ENCODE measurements around the gene WDR77. TPM values are rescaled to one million over a fixed set of nuclear protein-coding genes. Genes with fewer than 3 reads are reported as not detected.
A peak's percentile ranks its signal among the peaks of the same experiment; 100 is the strongest.

WDR77 gene
- total and polyA plus RNA-seq, 9 of the 15 experiments (the other 6 are each of a cell fraction or from before 2014, with no cell fraction given) = 20.6 to 160 (median 75.3) TPM

DNA sequence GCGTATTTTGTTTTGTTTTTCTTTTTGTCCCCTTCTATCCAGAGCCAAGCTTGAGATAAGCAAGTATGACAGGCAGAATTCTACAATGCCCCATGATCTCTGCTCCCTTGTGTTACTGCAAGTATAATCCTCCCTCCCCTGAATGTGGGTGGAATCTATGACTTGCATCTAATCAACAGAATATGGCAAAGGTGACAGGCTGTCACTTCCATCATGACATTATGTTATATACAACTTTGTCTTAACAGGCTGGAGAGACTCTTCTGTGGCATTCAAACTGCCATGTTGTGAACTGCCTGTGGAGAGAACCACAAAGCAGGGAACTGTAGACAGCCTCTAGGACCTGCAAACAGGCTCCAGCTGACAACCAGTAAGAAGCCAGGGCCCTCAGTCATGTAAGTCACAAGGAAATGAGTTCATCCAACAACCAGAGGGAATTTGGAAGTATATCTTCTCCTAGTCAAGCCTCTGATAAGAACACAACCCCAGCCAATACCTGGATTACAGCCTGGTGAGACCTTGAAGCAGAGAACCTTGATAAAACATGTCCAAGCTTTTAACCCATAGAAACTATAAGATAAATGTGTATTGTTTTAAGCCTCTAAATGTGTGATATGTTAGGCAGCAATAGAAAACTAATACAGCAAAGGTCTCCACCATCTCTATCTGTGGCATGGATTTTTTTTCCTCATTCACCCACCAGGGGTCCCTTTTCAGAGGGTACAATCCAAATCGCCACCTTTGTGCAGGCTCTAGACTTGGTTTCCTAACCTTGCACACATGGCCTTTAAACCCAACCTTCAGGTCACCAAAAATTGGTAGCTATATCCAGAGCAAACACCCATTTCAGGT is 19.0 kb upstream of the WDR77 start (continued):
- TF ChIP-seq JUNB (CRISPR knock-in tag; conservative IDR thresholded peaks at IDR 0.05) (no peak; the same call in 1 of the 2 replicates), ZNF347 (CRISPR knock-in tag; IDR thresholded peaks at IDR 0.05; ENCODE audit: low read depth) (no peak), ZFPM2 (CRISPR knock-in tag; IDR thresholded peaks at IDR 0.05) (no peak), HMGN3 (IDR thresholded peaks at IDR 0.05; ENCODE audit: borderline replicate concordance, extremely low read depth, insufficient read length, low read depth, low read length) (no peak), ZNF77 (CRISPR knock-in tag; IDR thresholded peaks at IDR 0.05) (no peak), ZNF644 (tag; IDR thresholded peaks at IDR 0.05; ENCODE audit: low read depth) (0 out of 2 replicates have a peak, but pooled peaks have one; percentile 26), FOSL1 (tag; conservative IDR thresholded peaks at IDR 0.05) (peak; percentile 74), CXXC5 (CRISPR knock-in tag; IDR thresholded peaks at IDR 0.05) (no peak), ID3 (CRISPR knock-in tag; IDR thresholded peaks at IDR 0.05) (no peak), ID3 (tag; IDR thresholded peaks at IDR 0.05) (no peak; the same call in 1 of the 2 replicates), ZNF436 (CRISPR knock-in tag; IDR thresholded peaks at IDR 0.05) (no peak), KAT7 (CRISPR knock-in tag; IDR thresholded peaks at IDR 0.05; ENCODE audit: borderline replicate concordance) (no peak), ESRRB (CRISPR knock-in tag; IDR thresholded peaks at IDR 0.05; ENCODE audit: borderline replicate concordance) (no peak), SMAD3 (CRISPR knock-in tag; conservative IDR thresholded peaks at IDR 0.05) (no peak), TAF1 (IDR thresholded peaks at IDR 0.05; ENCODE audit: control insufficient read depth, extremely low read depth, insufficient read depth, low read length, severe bottlenecking) (no peak), NR4A1 (CRISPR knock-in tag; IDR thresholded peaks at IDR 0.05) (no peak), NR4A1 (tag; IDR thresholded peaks at IDR 0.05) (no peak), ATF4 (CRISPR knock-in tag; IDR thresholded peaks at IDR 0.05) (0 out of 2 replicates have a peak, but pooled peaks have one; percentile 23), NFE2 (IDR thresholded peaks at IDR 0.05; ENCODE audit: low read depth) (peak; percentile 71), USF2 (CRISPR knock-in tag; IDR thresholded peaks at IDR 0.05) (no peak), SIN3A (IDR thresholded peaks at IDR 0.05; ENCODE audit: borderline replicate concordance in 2 of 2, control insufficient read depth in 1 of 2, low read depth in 2 of 2, low read length in 2 of 2) (no peak)
- TF ChIP-seq, protein P1, sequence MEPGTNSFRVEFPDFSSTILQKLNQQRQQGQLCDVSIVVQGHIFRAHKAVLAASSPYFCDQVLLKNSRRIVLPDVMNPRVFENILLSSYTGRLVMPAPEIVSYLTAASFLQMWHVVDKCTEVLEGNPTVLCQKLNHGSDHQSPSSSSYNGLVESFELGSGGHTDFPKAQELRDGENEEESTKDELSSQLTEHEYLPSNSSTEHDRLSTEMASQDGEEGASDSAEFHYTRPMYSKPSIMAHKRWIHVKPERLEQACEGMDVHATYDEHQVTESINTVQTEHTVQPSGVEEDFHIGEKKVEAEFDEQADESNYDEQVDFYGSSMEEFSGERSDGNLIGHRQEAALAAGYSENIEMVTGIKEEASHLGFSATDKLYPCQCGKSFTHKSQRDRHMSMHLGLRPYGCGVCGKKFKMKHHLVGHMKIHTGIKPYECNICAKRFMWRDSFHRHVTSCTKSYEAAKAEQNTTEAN (CRISPR knock-in tag; IDR thresholded peaks at IDR 0.05) = no peak
